ENCODE measurements around the gene ATG7.

GRCh38 chr3:11591002-11591355, 318.8 kb downstream of the ATG7 start:
- TF ChIP-seq CTCF (IDR thresholded peaks at IDR 0.05; ENCODE audit: poor library complexity): no peak
- no peak for TF ChIP-seq EZH2 (IDR thresholded peaks at IDR 0.05; ENCODE audit: borderline replicate concordance)

Measured in hepatocyte (in vitro differentiated cells).